Stimulated activated CD4-positive, alpha-beta T cell treated with anti-CD3 and anti-CD28 coated beads, Interleukin-15, amount 100 ng/mL, for 48 hours (primary cell): ENCODE measurements around the gene RUNX1.

Experiments
- DNase-seq, 2 donors: peaks; one replicate each; pipeline ENCODE4 v3.0.0-alpha.2; 2020; ENCODE audit warnings: low read depth in 2 of 2

RUNX1 gene

DNA sequence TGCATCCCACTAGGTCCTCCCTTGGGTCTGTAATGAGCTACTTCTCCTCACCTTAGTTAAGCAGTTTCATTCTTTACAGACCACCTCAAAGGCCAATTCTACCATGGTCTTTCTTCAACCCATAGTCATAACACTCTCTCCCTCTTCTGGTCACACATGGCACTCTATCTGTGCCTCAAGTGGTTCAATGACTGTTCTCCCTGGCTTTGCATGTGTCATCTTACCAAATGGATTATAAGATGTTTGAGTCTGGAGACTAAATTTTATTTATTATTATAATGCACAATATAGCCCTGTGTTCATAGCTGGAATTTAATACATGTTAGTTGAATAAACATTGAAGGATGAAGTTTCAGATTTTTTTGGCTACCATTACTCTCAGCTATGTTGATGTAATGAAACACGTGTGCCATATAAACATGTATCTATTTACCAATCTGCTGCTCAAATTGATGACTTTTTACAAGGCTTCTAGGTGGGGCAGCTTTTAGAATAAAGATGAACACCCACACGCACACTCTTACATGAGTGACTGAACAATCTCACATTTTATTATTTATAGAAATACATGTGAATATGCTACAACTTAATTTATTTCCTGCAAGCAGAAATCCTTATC, 102.1 kb downstream of the RUNX1 start:
- no peak for DNase-seq

DNA sequence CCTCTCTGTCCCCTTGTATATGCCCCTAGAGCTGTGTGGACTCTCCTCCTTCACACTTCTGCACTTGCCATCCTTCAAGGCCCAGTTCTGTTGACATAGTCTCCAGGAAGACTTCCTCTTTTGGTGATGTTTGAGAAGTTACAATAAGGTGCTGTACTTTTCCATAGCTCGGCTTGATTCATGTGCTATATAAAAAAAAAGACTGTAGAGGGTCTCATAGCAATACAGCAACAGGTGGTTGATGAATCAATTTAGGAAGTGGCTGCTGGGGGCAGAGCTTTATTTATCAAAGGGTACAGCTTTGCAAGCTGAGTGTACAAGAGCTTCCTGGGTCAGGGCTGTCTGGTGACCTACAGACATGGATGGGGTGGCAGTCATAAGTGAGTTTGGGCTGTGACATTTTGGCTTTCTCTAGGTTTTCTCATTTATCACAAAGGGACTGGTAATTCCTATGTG, 102.7 kb downstream of the RUNX1 start:
- no peak for DNase-seq

DNA sequence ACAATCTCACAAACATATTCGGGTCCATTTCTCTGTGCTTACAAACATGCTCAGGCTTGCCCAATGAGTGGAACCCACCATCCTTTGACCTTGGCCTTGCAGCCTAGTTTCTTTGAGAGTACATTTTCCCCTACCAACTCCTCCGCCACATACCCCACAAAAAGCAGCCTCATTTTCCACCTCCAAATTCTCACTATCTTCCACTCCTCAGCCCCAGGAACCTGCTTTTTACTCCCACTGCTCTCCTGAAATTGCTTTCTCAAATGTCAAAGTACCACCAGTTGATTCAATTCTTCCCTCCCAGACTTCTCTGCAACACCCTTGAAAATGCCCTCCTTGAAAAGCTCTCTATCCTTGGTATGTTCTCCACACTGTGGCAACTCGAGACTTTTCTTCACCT, 103.8 kb downstream of the RUNX1 start:
- DNase-seq = no peak

DNA sequence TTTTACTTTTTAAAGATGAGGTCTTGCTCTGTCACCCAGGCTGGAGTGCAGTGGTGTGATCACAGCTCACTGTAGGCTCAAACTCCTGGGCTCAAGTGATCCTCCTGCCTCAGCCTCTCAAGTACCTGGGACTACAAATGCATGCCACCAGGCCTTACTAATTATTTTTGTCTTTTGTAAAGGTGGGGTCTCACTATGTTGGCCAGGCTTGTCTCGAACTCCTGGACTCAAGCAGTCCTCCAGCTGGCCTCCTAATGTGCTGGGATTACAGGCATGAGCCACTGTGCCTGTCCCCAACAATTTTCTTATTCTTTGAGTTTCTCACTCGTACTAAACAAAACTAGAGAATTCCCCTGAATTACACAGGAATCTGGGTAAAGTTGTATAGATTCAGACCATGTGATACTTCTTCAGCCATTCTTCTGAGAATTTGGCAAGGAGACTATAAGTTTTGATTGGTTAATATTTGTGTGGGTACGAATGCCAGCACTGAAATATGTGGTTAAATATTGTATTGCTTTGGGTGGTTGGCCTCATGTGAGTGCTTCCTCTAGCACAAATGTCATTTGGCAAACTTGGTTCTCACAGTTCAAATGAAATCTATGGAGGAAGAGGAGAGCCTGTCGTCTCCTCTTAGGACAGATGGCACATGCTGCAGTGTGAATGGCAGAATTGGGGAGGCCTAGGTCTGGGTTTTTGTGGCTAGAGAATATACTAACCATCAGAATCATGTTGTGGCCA, 104.9 kb downstream of the RUNX1 start:
- DNase-seq = no peak

DNA sequence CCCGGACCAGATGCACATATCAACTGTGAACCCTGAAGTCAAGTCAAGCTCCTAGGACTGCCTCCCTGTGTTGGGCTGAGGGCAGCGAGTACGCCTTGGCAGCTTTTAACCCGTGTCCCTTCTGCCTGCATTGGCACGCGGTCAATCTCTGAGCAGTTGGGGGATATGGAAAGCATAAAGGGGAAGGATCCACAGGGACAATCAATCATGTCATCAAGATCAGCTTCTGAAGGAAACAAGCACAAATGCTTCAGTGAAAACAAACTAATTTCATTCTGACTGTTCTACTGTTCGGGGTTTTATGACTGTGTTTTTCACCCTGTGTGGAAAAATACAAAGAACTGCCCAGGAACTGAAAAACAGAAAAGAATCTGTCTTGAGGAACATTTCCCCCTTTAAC, 106.2 kb downstream of the RUNX1 start:
- no peak for DNase-seq

DNA sequence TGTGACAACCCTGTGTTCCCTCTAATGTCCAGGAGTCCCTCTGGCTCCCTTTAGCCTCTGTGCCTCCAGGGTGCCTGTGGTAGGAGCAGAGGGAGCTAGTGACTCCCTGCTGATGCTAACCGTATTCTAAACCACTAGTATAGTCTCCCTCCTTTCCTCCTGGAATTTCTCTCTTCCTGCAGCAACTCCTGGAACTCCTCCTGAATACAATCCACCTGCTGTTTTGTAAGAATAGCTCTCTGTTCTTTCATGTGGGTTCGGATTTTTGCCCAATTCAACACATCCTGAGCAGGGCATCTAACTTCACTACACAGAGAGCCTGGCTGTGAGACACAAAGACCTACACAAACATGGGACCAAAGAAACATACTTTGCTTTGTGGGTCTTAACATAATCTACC, 107.9 kb downstream of the RUNX1 start:
- no peak for DNase-seq

DNA sequence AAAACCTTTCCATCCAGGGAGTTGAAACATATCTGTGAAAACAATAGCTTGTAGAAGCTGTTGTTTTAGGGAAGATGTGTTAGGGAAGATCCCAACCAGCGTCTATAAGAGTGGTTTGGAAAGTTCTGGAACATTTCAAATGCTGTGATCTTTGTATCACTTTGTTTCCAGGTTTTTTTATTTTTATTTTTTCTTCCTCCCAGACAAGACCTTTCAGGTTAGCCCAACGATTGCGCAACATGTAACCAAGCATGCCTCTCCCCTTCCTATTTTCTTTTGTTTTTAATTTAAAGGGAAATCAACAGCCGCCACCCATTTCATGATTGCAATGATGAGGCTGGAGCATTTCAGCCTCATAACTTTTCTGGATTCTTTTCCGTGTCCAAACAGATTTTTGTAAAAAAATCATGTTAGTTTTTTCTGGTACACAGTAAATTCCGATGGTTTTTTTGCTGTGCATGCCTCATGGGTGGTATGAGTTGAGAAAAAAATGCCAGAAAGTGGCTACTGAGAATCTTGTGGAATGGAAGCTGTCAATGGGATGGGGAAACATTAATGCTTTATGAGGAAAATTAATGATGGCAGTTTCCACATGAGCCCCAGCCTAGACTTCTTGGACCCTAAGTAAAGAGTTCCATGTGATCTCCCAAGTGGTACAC, 109.3 kb downstream of the RUNX1 start:
- DNase-seq = no peak

DNA sequence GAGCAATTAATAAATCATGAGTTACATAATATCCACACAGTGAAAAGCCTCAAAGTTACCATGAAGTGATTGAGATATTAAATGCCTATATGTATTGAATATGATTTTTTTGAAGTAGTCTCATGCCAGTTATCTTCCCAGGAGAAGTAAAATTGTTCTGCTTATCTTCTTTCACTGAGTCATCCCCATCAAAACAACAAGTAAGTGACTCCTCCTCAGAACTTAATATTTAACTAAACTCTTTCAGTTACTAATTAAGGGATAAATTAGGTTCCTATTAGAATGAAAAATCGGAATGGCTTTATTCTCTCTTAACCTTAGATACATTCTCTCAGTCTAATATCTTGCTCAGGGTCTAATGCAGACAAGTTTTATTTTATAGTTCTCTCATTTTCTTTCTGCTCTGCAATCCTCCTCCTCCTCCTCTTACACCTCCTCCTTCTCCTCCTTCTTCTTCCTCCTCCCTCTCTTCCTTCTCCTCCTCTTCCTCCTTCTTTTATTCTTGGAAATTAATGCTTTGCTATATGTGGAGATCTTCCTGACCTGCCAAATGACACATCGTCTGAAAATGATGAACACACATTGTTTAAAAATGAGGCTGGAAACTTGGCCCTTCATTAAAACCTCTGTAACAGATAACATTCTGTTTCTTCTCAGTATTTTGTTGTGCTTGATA, 110.9 kb downstream of the RUNX1 start:
- no peak for DNase-seq

DNA sequence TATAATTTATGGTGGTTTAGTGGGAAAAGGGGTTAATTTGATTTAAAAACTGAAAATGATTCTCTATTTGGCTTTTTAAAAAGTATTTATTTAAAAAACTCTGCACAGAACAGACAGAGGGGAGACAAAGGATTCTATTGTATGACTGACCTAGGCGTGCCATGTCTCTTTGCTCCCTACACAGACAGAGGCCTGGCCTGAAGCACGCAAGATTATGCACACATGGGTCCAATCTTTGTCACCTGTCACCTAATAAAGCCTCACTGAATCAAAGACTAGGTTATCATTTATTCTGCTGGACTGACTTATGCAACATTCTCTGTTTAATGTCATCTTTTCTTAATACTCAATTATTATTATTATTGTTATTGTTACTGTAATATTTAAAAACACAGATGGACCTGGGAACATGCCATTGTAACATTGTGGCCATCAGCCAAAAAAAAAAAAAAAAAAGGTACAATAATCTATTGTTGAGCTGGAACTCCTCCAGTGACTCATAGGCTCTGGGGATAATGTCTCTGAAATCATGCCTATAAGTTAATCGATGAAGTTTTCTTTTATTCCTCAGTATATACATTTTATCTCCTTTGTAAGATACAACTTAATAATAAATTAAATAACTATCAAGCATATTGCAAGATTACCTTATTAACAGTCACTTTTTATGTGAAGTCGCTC, 112.1 kb downstream of the RUNX1 start:
- DNase-seq = no peak

DNA sequence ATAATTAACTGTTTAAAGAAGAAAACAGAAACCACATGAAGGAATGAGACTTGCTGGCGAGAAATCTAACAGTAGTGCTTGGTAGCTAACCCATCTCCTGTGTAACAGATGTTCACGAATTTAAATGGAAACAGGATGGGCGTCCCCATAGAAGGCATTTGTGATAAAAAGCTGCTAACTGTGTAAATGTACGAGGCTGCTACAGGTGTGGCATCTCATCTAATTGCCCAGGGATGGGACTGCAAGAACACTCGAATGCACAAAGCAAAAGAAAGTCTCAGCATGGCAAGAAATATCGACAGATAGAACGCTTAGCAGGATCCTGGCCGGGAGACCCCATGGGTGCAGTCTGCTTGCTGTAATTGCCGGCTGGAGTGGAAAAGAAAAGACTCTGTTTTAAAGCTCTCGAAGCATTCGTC, 112.7 kb downstream of the RUNX1 start:
- DNase-seq = no peak

DNA sequence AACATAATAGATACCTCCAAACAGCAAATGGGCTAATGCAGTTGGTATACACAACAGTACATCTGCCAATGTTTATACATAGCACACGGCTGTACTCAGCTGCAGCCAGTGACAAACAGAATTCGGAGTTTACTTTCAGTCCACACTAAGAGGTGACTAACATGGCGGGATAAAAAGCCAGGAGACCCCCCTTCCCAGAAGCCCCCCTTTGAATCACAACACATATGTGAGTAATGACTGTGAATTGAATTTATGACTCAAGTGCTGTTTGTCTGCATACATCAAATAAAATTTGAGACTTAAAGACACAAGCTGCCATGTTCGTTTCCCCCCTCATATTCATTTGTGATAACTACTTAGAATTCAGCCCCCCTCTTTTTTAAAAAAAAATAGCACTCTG, 113.2 kb downstream of the RUNX1 start:
- DNase-seq = no peak

DNA sequence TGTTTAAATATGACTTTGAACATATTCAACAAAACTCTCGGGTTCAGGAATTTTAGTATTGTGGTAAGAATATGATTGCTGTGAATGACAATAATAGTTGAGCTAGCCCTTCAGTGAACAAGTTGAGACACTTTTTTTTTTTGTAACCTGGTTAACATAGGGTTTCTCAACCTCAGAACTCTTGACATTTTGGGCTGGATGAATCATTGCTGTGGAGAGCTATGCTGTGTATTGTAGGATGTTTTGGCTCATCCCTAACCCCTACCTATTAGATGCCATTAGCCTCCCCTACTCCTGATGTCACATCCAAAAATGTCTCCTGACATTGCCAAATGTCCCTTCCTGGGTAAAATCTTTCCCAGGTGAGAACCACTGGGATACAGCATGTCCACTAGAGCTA, 113.7 kb downstream of the RUNX1 start:
- DNase-seq = no peak

DNA sequence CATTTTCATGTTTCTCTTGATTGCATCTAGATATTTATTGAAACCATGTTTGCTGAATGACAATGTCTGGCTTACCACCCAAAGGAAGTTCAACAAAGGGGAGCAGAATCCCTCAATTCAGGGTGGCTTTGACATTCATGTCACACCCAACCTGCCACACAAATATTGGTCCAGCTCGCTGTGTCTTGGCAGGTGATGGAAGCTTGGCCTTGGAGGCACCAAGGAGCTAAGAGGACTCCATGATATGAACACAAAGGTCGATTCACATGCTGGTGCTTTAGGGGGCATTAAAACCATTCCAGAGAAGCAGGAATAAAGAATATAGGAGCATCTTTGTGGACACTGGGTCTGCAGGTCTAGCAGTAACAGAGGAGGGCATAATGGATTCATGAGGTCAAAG, 114.8 kb downstream of the RUNX1 start:
- DNase-seq = no peak

DNA sequence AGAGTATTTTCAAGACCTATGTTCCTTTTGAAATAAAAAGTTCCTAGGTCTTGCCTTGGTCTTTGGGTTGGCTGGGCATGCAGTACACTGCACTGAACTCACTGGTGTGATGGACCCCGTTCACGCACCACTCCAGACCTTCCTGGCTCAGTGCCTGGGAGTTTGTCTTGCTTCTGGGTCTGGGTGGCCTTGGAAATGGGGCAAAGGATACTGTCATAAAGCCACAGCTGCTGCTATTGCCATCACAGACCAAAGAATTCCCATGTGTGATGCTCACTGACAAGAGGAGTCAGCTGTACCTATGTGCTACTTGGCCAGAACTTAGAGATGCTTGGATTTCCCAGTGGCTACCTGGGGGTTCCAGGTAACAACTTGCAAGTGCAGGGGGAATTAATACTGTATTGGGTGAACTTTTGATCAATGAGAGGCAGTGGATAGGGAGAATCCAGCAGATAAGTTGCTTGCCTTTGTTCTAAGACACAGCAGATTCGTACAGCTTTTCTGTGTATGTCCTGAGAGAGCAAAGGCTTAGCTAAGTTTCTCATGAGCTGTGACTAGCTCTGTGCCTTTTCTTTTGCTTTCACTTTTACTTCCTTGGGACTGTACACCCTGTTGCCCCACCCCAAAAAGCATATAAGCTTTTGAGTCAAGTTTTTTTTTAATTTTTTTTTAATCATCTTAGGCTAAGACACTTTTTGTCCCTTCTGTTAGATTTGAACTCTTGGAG, 115.3 kb downstream of the RUNX1 start:
- DNase-seq = no peak

DNA sequence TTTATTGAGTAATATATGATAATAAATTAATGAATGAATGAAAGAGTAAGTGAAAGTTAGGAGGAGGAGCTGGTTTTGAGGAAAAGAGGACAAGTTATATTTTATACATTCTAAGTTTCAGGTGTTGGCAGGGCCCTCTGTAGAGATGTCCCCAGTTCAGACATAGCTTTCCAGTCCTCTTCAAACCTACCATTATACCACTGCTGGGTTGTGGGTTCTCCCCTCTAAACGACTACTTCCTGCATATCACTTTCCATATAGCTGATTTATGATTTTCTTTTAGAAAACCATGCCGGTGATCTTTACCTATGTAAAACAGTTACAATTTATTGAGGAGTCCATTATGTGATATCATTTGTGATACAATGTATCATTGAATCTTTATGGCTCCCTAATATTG, 116.9 kb downstream of the RUNX1 start:
- DNase-seq = no peak

DNA sequence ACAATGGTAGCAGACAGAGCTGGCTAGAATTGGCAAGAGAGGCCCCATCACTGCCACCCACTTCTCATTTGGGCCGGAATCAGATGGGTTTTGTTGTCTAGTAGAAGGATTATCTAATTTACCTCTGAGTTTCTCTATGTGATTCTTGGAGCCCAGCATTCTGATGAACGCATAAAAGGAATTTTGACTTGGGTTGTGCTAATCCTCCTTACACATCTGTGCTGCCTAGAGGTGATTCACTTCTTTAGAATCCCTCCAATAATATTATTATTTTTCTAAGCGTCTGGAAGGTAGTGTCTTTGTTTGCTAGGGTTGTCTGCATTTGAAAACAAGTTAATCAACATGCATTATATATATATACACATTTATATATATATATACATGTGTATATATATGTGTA, 118.1 kb downstream of the RUNX1 start:
- no peak for DNase-seq

DNA sequence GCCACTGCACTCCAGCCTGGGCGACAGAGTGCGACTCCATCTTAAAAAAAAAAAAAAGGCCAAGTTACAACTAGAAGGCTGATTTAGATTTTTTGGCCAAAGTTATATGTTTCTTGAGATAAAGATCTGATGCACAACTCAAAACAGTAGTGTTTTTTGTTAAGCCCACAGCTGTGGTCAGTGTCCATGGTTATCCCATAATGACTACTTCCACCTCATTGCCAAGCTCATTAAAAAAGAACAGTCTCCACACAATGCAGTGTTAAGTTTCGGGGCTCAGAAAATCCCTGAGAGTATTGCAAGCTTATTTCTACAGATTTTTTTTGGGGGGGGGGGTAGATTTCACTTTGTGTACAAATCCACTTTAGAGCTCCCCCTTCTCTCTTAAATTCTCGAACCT, 120.5 kb downstream of the RUNX1 start:
- DNase-seq = no peak

DNA sequence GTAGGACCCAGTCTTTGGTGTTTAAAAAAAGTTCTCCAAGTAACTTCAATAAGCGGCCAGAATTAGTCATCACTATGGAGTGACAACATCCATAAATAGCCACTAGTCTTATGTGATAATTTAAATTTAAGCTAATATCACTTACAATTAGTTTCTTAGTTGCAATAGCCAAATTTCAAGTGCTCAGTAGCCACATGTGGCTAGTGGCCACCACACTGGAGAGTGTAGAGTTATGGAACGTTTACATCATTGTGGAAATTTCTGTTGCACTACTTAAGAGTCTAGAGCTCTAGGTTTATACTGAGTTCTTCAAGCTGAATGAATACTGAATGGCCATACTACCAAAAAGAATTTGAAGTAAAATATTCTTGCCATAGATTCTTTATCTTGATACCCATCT, 121.1 kb downstream of the RUNX1 start:
- no peak for DNase-seq

DNA sequence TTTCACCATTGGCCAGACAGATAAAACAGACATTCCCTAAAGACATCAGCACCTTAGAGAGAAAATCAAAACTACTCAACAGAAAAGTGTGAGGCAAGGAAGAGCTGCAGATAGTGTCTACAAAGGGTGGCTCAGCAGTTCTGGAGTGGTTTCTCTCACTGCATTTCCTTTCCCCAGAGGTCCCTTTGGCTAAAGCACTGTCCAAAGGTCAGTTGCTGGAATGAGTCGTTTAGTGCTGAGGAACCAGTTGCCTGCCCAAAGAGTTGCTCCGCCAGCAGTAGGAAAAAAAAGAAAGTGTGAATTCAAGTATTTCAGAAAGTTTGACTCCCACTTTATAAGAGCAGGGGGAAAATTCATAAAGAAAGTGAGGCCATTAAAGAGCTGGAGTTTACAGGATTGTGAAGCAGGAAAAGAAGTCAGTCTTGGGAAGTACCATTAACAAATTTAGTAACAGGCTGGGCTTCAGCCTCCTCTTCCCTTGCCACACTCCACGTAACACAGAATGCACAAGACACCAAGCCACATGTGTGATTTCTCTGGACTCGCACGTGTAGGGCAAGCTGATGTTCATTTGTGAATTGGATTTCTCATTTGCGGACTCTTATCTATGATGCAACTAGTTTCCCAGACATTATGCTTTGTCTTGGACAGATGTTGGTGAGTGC, 122.2 kb downstream of the RUNX1 start:
- no peak for DNase-seq

DNA sequence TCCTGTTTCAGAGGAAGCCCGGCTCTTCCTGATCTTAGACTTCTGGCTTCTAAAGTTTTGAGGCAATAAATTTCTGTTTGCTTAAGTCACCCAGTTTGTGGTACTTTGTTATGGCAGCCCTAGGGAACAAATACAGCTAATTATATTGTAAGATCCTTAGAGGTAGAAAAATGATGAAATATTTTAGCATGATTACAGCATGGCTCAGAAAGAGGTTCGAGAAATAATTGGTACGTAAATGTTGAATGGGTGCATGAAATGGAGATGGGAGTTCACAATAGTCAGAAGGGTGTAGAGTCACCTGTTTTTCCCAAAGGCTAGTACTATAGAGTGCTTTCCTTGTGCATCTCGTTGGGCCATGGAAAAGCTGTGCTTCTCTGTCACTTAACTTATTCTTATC, 123.5 kb downstream of the RUNX1 start:
- DNase-seq = no peak
